Measurements from ENCODE around the gene NR2F1-AS1.

Gene NR2F1-AS1

GRCh38 chr5:93580927-93581445, at the start of gene NR2F1-AS1:
NR2F1-AS1 (minus strand) TSS chr5:93581219.
- DNase-seq (ENCODE audit: low read depth in 3 of 3), result no peak

- no peak for DNase-seq (ENCODE audit: low read depth in 3 of 3)
These were observed 45.8 kb upstream of the NR2F1-AS1 start for GRCh38 chr5:93626801-93627200.

GRCh38 chr5:93623153-93623552, 42.1 kb upstream of the NR2F1-AS1 start:
- DNase-seq (ENCODE audit: low read depth in 3 of 3), result no peak

DNA sequence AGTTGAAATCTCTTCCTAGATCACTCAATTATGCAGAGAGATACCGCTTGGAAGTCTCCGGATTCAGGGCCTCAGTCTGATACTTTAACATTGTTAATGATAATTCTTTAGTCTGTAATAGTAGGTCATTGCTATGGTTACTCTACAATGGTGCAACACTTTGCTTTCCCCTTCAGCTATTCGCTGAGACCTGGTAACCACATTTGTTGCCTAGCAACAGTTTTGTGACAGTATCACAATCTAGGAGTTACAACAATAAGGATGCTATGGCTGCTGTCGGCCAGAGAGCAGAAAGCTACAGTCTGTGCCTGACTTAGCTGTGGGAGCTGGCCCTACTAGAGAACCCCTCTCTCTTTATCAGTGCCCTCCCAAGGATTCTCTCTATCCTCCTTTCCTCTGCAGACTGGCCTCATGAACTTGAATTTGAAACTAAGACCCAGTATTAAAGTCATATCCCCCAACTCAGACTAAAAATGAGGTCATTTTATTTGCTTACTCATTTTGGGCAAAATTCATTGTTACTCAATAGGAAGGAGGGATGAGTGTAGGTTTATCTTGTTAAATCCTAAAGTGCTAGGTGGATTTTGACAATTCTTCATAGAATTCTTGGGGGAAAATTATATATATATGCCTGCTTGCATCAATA, 41.3 kb upstream of the NR2F1-AS1 start:
- no peak for DNase-seq (ENCODE audit: low read depth in 3 of 3)

GRCh38 chr5:93621327-93621798, 40.3 kb upstream of the NR2F1-AS1 start:
- no peak for DNase-seq (ENCODE audit: low read depth in 3 of 3)

DNA sequence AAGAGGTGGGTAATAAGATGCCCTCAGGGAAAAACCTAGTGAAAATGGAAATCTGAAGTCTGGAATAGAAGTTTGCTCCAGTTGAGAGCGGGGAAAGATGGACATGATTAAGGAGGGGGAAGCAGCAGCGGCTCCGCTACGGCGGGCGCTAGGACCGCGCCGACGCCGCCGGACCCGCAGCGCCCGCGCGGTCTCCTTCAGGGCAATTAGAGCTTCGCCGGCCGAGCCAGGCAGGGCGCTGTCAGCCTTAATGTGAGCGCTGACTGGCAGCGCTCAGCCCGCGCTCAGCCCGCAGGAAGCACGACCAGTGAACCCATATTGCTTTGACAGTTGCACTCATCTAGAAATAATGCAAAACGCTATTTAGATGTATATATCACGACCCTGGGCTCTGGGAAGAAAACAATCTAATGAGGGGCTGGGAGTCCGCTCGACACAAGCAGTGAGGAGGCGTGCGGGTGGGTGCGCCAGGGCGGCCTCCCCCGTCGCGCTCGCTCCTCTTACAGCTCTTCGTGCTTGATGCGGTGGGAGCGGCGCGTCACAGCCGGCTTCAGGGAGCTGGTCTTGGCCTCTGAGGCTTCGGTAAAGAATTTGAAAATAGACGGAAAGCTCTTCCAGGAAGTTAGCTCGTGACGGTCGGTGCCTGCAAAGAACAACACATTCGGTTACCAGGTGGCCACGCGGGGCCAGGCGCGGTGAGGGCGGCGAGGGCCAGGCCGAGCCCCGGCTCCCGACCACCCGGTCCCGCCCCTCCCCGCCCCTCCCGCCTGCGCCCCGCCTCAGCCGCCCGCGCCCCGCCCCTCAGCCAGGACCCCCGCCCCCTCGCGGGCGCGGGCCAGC, 39.7 kb upstream of the NR2F1-AS1 start:
- no peak for DNase-seq (ENCODE audit: low read depth in 3 of 3)

- DNase-seq (ENCODE audit: low read depth in 3 of 3), result no peak
These were observed 35.6 kb upstream of the NR2F1-AS1 start for GRCh38 chr5:93616538-93617174.

DNA sequence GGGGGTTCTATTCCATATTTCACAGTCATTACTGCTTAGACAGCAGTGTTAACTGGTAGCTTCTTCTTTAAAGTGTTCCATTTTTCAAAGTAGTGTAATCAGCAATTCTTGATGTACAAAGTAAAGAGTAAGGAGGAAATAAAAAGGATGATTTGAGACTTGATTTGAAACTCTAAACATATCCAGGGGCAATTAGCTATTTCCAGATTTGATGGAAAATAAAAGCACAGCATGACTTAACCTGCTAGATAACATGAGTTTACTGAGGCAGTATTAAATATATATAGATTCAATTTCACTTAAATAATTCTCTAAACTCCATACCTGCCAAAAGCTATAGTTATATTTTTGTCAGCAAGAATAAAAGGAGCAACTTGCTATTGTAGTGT, 31.8 kb upstream of the NR2F1-AS1 start:
- DNase-seq (ENCODE audit: low read depth in 3 of 3), result no peak

DNA sequence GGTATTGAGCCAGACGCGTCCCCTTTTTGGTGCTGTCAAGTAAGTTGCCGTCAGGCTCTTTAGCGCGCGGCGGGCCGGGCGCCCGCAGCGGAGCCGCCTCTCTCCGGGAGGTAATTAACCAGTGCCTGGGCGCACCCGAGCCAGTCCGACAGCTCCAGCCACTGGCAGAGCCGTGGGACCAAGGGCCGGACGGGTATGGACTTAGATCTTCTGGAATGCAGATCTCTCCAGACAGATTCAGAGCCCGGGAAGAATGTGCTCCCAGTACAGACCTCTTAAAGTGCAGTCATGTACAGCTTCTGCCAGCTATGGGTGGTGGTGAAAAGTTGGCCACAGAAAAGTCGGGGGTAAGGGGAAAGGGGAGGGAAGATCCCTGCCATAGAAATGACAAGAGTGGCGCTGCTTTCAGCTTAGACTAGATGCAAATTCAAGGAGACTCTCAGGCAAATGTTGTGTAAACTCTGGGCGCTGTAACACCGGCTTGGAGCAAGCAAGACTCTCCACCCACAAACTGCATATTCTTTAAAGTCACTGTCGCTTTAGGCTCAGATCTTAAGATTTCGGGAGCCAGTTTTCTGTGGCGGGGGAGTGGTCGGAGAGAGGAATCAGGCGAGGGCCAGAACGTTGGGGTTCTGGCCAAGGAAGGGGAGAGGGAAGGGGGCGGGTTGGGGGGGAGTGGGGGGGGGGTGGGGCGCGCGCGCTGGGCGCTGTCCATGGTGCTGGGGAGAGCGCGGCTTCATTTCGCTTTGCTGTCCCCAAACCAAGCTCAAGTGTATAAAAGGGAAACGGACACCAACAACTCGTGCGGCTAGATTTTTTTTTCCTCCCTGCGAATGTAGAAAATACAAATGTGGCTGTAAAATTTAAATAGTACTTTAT, 31.2 kb upstream of the NR2F1-AS1 start:
- no peak for DNase-seq (ENCODE audit: low read depth in 3 of 3)

DNA sequence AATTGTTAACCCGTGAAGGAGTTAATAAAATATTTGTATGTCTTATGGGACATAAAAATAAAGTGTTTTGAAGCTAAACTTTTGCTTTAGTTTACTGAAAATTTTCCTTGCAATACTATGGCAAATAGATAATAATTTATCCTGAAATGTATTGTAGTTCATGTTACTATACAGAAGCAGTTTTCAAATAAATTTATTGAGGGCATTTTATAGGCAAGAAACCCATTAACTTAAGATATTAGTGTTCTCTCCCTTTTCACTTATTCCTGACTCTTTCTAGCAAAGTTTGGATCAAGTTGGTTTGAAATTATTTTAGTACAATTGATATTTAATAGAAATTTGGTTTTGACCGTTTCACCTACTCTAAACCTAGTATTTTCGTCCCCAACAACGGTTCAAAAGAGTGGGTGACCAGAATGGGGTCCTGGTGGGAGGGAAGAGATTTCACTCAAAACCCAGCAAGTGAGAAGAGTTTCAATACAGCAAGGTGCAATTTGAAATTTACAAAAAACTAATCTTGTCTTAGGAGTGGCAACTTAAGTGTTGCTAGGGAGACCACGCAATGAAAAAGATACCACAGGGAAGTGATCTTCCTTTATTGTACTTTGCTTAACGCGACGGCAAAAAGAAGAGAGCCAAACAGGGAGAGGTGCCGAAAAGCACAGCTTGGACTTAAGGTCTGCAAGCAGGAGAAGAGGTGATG, 30.4 kb upstream of the NR2F1-AS1 start:
- DNase-seq (ENCODE audit: low read depth in 3 of 3), result no peak

GRCh38 chr5:93610581-93611272, 29.7 kb upstream of the NR2F1-AS1 start:
- no peak for DNase-seq (ENCODE audit: low read depth in 3 of 3)

GRCh38 chr5:93609762-93610161, 28.7 kb upstream of the NR2F1-AS1 start:
- no peak for DNase-seq (ENCODE audit: low read depth in 3 of 3)

DNA sequence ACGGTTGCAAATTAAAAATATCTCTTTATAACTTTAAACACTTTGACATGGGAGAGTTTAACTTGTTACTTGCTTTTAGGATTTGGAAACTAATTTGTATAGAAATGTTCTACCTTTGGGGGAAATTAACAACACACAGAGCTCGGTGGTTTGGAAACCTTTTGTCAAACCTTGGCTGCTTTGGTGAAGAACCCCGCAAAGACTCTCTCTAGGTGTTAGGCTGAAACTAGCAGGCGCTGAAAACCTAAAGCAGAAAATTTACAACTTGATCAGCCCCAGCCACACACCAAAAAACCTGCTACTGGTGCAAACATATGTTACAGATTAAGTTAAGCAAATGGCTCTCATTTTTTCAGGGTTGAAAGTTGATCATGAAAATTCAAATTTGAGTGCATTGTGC, 27.8 kb upstream of the NR2F1-AS1 start:
- no peak for DNase-seq (ENCODE audit: low read depth in 3 of 3)

- no peak for DNase-seq (ENCODE audit: low read depth in 3 of 3)
These were observed 26.6 kb upstream of the NR2F1-AS1 start for GRCh38 chr5:93607367-93608258.

DNA sequence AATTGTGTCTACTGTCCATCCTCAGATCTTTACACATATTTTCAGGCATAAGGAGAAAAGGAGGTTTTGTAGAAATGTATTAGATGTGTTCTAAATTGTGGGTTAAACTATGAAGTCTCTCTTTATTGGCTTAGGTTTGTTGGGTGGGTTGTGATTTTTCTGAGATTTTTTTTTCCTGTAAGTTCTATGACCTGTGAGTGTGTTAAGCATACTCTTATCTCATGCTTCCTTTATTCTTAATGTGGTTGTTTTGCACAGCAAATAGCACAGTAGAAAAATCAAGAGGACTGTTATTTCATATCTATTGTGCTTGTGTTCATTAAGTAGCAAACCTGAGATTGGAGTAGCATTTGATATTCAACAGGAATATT, 25.3 kb upstream of the NR2F1-AS1 start:
- no peak for DNase-seq (ENCODE audit: low read depth in 3 of 3)

GRCh38 chr5:93604644-93605515, 23.9 kb upstream of the NR2F1-AS1 start:
- DNase-seq (ENCODE audit: low read depth in 3 of 3), result no peak

- DNase-seq (ENCODE audit: low read depth in 3 of 3), result no peak
These were observed 23.0 kb upstream of the NR2F1-AS1 start for GRCh38 chr5:93603793-93604643.
